Kidney (tissue), 14 donors: ENCODE measurements around the gene DLG2. TPM values are rescaled to one million over a fixed set of nuclear protein-coding genes. Genes with fewer than 3 reads are reported as not detected.

Experiments used
- DNase-seq, 5 donors: peaks; one replicate each; pipeline ENCODE4 v3.0.0-alpha.2; 2013 to 2020
- FAIRE-seq: peaks from 2 replicates; lab custom pipeline; 2012; peaks lifted over from hg19 to GRCh38; lab: Jason Lieb, UNC
- H3K27ac ChIP-seq, 2 donors: one replicate each; pipeline ENCODE4 v1.7.0; 2013; ENCODE audit warnings: low read depth in 2 of 2, low read length in 2 of 2, inconsistent platforms in 1 of 2
- H3K27me3 ChIP-seq: one replicate; pipeline ENCODE4 v1.7.1; 2013; ENCODE audit warnings: low read length, inconsistent platforms; ENCODE audit not compliant: control insufficient read depth, insufficient read depth
- H3K36me3 ChIP-seq, 3 donors: one replicate each; pipeline versions ENCODE4 v1.7.0 to v1.7.1; 2013; ENCODE audit warnings: low read length in 3 of 3, control low read depth in 1 of 3, inconsistent platforms in 1 of 3; ENCODE audit not compliant: insufficient read depth in 3 of 3, control insufficient read depth in 2 of 3
- H3K4me1 ChIP-seq, 3 donors: one replicate each; pipeline versions ENCODE4 v1.7.0 to v1.7.1; 2013; ENCODE audit warnings: low read length in 3 of 3, inconsistent platforms in 1 of 3, low read depth in 1 of 3; ENCODE audit not compliant: control insufficient read depth in 2 of 3, insufficient read depth in 2 of 3
- H3K4me3 ChIP-seq, 3 donors: one replicate each; pipeline versions ENCODE4 v1.7.0 to v1.8.1; 2013; ENCODE audit warnings: low read length in 3 of 3, control low read depth in 1 of 3, inconsistent platforms in 1 of 3
- H3K9ac ChIP-seq, 3 donors: one replicate each; pipeline versions ENCODE4 v1.7.0 to v1.7.1; 2013; ENCODE audit warnings: low read length in 3 of 3, control low read depth in 1 of 3, inconsistent platforms in 1 of 3
- H3K9me3 ChIP-seq, 3 donors: one replicate each; pipeline versions ENCODE4 v1.7.0 to v1.7.1; 2013; ENCODE audit warnings: low read length in 3 of 3, control low read depth in 1 of 3, inconsistent platforms in 1 of 3; ENCODE audit not compliant: control insufficient read depth in 2 of 3, insufficient read depth in 1 of 3
- intact Hi-C: fragments of 100-400 bp; cut with DNase I; formaldehyde crosslinking; loops from one replicate; pipeline ENCODE4 v1.11.1; 2022
- polyA plus RNA-seq: library from polyadenylated mRNA; stranded (reverse); fragments of 350-450 nt; fragmentation: Illumina TruSeq; extraction: RNeasy Lipid Tissue Mini Kit (QIAGEN cat#74804); gene quantifications from one replicate; pipeline ENCODE4 v1.2.3, GENCODE V29; 2014; ENCODE audit warnings: low read depth, low replicate concordance; ENCODE audit not compliant: insufficient read depth
- total RNA-seq: library from RNA; stranded (reverse); fragmentation: NEBNext Ultra II Directional; extraction: Animal tissue kit (Norgen Biotek cat#: 25700); gene quantifications from one replicate; pipeline ENCODE4 v1.2.1, GENCODE V29; 2021
- TF ChIP-seq, protein P1 (sequence below): IDR thresholded peaks from 3 replicates; pipeline ENCODE4 v1.5.1; 2012; ENCODE audit warnings: mild to moderate bottlenecking, moderate library complexity, borderline replicate concordance; ENCODE audit not compliant: insufficient read depth; ENCODE audit errors: extremely low read depth
- donor health status: control.
- donor health status: control.
- donor health status: control.
- donor health status: control.
- donor health status: control.
- donor health status: DM: yes; HTN: yes; CAD: no.
- donor health status: Normal renal cell carcinoma (clear cell type).

The DLG2 gene
- total and polyA plus RNA-seq, 2 donors from 2014 or later = 2.9 to 7.2 TPM

DNA sequence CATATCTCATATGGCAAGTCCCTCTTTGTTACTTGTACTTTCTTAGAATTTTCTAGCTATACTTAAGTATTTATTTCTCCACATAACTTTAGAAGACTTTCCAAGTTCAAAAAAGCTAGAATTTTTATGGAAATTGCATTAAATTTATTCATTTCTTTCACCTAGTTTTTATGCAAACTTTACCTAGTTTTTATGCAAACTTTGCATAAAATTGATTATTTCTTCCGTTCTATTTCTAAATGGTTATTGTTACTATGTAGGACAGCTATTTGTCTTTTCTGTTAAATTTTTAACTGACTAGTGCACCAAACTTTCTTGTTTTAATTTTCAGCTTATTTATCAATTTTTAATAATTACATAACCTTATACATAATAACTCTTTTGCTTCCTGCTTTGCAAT, 41.0 kb upstream of the DLG2 start:
- no peak for FAIRE-seq
- Histone ChIP-seq H3K4me1 (peaks cover 0 to 8% (median 7%) of the 10 kb centered on the region in 3 donors), H3K4me3 (no peak overlapping the region), H3K27ac (no peak overlapping the region), H3K27me3 (no peaks in the 10 kb centered on the region), H3K9ac (no peak overlapping the region), H3K36me3 (no peaks in the 10 kb centered on the region), H3K9me3 (no peaks in the 10 kb centered on the region)
- intact Hi-C loops = no loop called here
- TF ChIP-seq, protein P1, sequence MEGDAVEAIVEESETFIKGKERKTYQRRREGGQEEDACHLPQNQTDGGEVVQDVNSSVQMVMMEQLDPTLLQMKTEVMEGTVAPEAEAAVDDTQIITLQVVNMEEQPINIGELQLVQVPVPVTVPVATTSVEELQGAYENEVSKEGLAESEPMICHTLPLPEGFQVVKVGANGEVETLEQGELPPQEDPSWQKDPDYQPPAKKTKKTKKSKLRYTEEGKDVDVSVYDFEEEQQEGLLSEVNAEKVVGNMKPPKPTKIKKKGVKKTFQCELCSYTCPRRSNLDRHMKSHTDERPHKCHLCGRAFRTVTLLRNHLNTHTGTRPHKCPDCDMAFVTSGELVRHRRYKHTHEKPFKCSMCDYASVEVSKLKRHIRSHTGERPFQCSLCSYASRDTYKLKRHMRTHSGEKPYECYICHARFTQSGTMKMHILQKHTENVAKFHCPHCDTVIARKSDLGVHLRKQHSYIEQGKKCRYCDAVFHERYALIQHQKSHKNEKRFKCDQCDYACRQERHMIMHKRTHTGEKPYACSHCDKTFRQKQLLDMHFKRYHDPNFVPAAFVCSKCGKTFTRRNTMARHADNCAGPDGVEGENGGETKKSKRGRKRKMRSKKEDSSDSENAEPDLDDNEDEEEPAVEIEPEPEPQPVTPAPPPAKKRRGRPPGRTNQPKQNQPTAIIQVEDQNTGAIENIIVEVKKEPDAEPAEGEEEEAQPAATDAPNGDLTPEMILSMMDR = no peak
- DNase-seq = no peak

DNA sequence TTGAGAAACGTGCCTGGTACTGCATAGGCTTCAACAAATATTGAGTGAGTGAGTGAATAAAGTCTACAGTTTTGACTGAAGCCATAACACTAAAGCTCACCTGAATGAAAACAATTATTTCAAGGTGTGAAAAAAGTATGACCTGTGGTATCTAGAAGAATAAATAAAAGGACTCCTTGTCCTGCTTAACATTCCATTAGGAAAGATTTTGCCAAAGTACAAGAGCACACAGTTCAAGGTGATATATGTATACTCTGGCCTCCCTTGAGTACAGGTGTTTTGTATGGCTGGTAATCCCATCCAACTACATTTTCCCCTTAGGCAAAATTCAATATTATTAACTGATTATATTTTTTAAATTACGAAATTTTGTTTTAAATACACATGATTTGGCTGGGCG, 39.5 kb upstream of the DLG2 start:
- H3K27me3 ChIP-seq = no peaks in the 10 kb centered on the region
- no peaks in the 10 kb centered on the region for H3K9me3 ChIP-seq
- FAIRE-seq (no peak), DNase-seq (no peak)
- H3K4me1 ChIP-seq = peaks cover 0 to 10% (median 7%) of the 10 kb centered on the region in 3 donors
- no peak overlapping the region for H3K27ac ChIP-seq
- no peak overlapping the region for H3K9ac ChIP-seq
- TF ChIP-seq, protein P1 = no peak
- H3K4me3 ChIP-seq = no peak overlapping the region
- no peaks in the 10 kb centered on the region for H3K36me3 ChIP-seq
- intact Hi-C loops = no loop called here

DNA sequence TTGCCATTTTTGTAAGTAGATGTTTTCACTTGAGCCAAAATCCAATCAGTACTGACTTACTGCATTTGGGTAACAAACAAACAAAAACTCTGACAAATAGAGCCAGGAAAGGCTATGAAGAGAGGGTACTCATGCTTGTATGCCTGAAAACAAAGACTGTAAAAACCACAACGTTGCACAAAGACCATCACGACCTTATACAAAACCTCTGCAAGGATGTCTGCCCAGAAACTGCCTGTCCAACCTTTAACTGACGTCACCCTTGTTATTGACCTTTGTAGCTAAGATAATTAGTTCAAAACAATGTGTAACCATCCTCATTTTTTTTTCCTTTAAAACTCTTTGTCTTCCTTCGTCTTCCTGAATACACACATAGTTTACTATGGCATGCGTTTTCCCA, 38.6 kb upstream of the DLG2 start:
- TF ChIP-seq, protein P1 = no peak
- FAIRE-seq (no peak), DNase-seq (peak in 2 of 5 donors; percentile 22 to 32)
- H3K4me1 ChIP-seq = peaks cover 0 to 11% (median 10%) of the 10 kb centered on the region in 3 donors
- intact Hi-C loops = no loop called here
- peak overlapping the region in 2 of 3 donors; percentile 91 to 96 for H3K4me3 ChIP-seq
- no peak overlapping the region for H3K9ac ChIP-seq
- peak overlapping the region in 1 of 2 donors; percentile 89 for H3K27ac ChIP-seq
- H3K9me3 ChIP-seq = no peaks in the 10 kb centered on the region
- H3K36me3 ChIP-seq = no peaks in the 10 kb centered on the region
- no peaks in the 10 kb centered on the region for H3K27me3 ChIP-seq
